GM12891 (cell line): ENCODE measurements around the gene BFSP1.

ENCODE experiments used
- DNase-seq: peaks from one replicate; pipeline ENCODE4 v3.0.0; 2011; ENCODE audit warnings: low spot score; ENCODE audit not compliant: insufficient read length
- FAIRE-seq: peaks from 2 replicates; lab custom pipeline; 2011; peaks lifted over from hg19 to GRCh38; lab: Jason Lieb, UNC
- PAX5 ChIP-seq: IDR thresholded peaks from 2 replicates; pipeline ENCODE4 v1.6.1; 2011; ENCODE audit warnings: low read length, moderate library complexity, mild to moderate bottlenecking; ENCODE audit not compliant: insufficient read depth, severe bottlenecking
- POLR2A ChIP-seq: IDR thresholded peaks from 2 replicates; pipeline ENCODE4 v1.6.1; 2011; ENCODE audit warnings: low read depth, low read length, control low read depth
- POLR2AphosphoS5 ChIP-seq: IDR thresholded peaks from 2 replicates; pipeline ENCODE4 v1.6.1; 2011; ENCODE audit warnings: low read depth, low read length, control low read depth
- POU2F2 ChIP-seq: IDR thresholded peaks from 2 replicates; pipeline ENCODE4 v1.6.1; 2011; ENCODE audit warnings: low read depth, mild to moderate bottlenecking, control low read depth, low read length, moderate library complexity
- SPI1 ChIP-seq: IDR thresholded peaks from 2 replicates; pipeline ENCODE4 v1.6.1; 2011; ENCODE audit warnings: low read depth, low read length, control low read depth
- TAF1 ChIP-seq: IDR thresholded peaks from 2 replicates; pipeline ENCODE4 v1.6.1; 2011; ENCODE audit warnings: low read depth, low read length, control low read depth

The BFSP1 gene

DNA sequence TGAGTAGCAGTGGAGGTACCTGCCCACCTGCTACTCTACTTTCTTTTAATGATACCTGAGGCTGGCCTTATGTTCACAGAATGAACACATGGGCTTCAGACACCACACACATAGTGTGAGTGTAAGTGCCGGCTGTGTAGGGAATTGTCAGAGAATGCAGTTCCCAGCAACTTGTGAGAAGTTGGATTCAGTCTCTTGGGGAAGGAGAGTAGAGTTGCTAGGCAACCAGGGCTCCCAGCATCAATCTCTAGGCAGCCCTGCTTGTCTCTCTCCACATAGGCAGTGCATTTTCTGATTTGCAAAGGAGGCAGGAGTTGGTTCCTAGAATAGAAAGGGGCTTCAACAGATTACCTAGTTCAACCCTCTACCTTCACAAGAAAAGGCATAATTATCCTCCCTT lies 74.1 kb downstream of the BFSP1 start:
- FAIRE-seq = no peak
- no peak for TF ChIP-seq POLR2AphosphoS5
- no peak for DNase-seq

DNA sequence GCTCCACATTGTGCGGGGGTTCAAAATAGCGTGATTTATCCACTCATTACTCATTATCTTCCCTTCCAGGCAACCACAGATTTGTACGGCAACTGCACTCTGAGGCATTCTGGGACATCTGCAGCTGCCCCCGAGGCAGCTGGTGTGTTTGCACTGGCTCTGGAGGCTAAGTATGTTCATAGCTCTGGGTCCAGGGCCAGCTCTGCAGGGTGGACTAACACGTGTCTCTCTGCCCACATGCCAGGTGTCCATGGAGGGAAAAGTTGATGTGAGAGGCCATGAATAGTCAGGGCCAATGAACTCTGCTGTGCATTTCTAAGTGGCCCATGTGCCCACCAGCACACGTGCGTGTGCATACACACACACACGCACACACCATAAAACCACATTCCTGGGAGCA lies 74.9 kb downstream of the BFSP1 start:
- TF ChIP-seq TAF1 = no peak
- TF ChIP-seq POLR2AphosphoS5 = no peak
- TF ChIP-seq PAX5 = no peak
- TF ChIP-seq POU2F2 = no peak
- no peak for TF ChIP-seq POLR2A
- no peak for TF ChIP-seq SPI1
- no peak for DNase-seq
- no peak for FAIRE-seq

DNA sequence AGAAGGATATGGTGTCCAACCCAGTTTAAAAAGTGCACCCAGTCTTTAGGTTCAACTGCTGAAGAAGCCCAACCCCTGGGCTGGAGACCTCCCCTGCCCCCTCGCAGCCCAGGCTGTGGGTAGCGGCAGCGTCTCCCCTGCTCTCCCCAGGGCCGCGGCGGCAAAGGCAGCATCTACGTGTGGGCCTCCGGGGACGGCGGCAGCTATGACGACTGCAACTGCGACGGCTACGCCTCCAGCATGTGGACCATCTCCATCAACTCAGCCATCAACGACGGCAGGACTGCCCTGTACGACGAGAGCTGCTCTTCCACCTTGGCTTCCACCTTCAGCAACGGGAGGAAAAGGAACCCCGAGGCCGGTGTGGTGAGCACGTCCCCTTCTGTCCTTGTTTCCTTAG lies 77.6 kb downstream of the BFSP1 start:
- FAIRE-seq (no peak), DNase-seq (no peak)
- TF ChIP-seq POLR2AphosphoS5 = no peak
- TF ChIP-seq PAX5 = no peak
- TF ChIP-seq TAF1 = no peak

DNA sequence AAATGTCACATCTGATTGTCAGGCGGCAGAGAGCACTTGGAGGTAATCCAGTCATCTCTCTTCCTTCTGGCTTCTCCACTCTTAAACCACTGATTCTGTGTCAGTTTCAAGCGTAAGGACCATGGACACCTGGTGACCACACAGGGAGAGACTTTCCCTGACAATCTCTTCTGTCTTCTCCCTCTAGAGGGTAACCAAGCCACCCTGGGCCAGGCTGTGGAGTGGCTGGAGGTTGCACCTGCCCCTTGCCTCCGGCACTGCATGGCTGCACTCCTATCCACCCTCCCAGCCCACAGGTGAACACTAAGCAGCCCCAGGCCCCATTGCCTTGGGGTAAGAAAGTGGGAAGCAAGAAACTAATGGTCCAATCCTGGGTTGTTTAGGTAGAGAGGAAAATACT lies 78.7 kb downstream of the BFSP1 start:
- FAIRE-seq = no peak
- no peak for DNase-seq

DNA sequence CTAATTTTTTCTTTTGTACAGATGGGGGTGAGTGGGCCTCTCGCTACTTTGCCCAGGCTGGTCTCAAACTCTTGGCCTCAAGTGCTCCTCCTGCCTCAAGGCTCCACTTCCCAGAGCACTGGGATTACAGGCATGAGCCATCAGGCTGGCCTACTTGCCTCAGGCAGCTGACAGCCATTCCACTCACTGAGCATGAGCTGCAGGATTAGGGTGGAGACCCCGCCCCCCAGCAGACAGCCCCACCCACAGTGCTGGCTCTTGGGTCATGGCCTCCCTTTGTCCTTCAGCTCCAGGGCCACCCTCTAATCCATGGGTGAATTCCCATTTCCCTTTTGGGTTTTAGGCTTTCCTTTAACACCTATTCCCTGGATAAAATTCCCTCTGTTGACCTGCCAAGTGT lies 82.1 kb downstream of the BFSP1 start:
- DNase-seq = no peak
- TF ChIP-seq POLR2A (no peak), POLR2AphosphoS5 (no peak), SPI1 (no peak), POU2F2 (no peak), PAX5 (no peak), TAF1 (no peak)
- no peak for FAIRE-seq

More for the DNA sequence above, 78.7 kb downstream of the BFSP1 start:
- no peak for TF ChIP-seq TAF1
- TF ChIP-seq PAX5 = no peak
- TF ChIP-seq POLR2A = no peak
- no peak for TF ChIP-seq POLR2AphosphoS5
- no peak for TF ChIP-seq POU2F2
- TF ChIP-seq SPI1 = no peak

DNA sequence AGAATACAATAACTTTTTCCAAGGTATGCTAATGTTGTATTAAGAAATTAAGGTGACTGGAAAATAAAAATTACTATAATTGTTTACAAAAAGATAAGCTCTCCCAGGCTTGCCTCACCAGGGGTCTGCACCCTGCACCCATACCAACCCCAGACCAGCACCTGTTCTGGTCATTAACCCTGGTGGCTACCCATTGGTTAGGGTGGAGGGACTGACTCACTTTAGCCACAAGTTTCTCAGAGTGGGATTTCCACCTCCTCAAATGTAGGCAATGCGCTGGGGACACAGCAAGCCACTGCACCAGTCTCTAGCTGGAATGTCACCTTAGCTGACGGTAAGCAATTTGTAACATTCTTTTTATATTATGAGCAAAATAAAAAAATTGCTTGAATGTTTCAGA lies 83.1 kb downstream of the BFSP1 start:
- TF ChIP-seq POU2F2 = no peak
- TF ChIP-seq PAX5 = no peak
- TF ChIP-seq TAF1 = no peak
- TF ChIP-seq POLR2AphosphoS5 = no peak
- no peak for TF ChIP-seq SPI1
- no peak for TF ChIP-seq POLR2A
- no peak for FAIRE-seq
- no peak for DNase-seq

DNA sequence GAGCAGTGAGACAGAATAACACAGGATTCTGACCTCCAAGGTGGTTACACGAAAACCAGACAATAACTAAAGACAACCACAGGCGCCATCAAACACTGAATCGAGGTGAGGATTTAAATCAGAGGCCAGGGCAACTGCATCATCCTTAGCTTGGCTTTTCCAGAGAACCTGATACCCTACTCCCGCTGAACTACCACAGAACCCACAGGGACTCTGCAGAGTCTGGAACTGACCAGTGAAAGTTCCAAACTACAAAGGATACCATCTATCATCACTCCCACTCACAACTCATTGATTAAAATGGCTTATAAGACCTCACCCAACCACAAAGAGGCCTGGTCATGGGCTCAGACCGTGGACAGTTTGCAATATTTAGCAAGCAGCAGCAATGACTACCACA lies 85.0 kb downstream of the BFSP1 start:
- no peak for TF ChIP-seq POLR2AphosphoS5
- TF ChIP-seq PAX5 = no peak
- TF ChIP-seq POLR2A = no peak
- TF ChIP-seq SPI1 = no peak
- no peak for TF ChIP-seq POU2F2
- no peak for TF ChIP-seq TAF1
- DNase-seq (no peak), FAIRE-seq (no peak)

DNA sequence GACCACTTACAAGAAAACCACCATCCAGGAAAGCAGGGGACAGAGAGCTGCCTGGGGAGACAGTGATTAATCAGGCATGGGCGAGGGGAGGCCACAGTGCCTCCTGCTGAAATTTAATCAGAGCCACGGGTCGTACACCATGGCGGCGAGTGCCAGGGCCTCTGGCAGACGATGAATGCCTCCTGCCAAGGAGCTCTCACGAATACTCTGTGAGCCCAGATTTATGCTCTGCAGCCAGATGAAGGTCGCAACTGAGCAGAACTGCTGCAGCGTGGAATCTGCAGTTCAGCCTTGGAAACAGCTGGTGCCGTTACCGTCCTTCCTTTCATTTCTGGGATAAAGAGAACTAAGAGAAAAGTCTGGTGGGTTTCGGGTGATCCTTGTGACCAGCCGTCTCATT lies 85.6 kb downstream of the BFSP1 start:
- no peak for FAIRE-seq
- TF ChIP-seq TAF1 (no peak), POLR2A (no peak), POU2F2 (no peak), SPI1 (no peak), POLR2AphosphoS5 (no peak), PAX5 (no peak)
- DNase-seq = no peak

DNA sequence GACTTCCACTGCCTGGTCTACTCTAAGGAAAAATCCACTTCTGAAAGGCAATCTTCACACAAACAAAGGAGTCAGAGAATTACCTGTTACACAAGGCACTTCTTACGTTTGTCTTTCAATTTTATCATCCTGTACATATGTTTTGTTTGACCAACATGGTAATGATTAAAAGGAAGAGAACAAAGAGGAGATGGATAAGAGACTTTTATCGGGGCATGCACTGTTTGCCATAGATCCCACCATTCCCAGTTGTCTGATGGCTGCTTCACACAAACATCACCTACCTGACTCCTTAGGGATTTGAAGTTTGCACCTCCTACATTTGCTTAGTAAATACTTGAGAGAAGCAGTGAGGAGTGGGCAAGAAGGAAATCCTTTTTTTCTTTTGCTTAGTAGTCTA lies 87.1 kb downstream of the BFSP1 start:
- DNase-seq = no peak
- no peak for FAIRE-seq
- TF ChIP-seq POU2F2 (no peak), TAF1 (no peak), POLR2AphosphoS5 (no peak), POLR2A (no peak), PAX5 (no peak), SPI1 (no peak)
